GM12878 (cell line): ENCODE results near the gene XPO1. TPM values are rescaled to one million over a fixed set of nuclear protein-coding genes. Genes with fewer than 3 reads are reported as not detected.

Experiments used
- ATAC-seq: fragments of 200-7000 bp; cut with Tn5 transposase; 3 replicates; pipeline ENCODE4 v1.9.1; 2020; ENCODE audit warnings: mild to moderate bottlenecking, moderate library complexity
- BruUV-seq: library from RNA; stranded (reverse); fragments of 400-500 nt; replicated peaks from 2 replicates; lab custom pipeline; 2021; lab: Mats Ljungman, UMichigan
- CTCF ChIA-PET: fragments of 300-600 bp; sonication (Branson Sonifier 250); formaldehyde crosslinking; extraction: SDS; loops from one replicate; lab custom pipeline; 2021; ENCODE audit warnings: inconsistent platforms; lab: Yijun Ruan, JAX
- POLR2A ChIA-PET: fragments of 350-600 bp; formaldehyde crosslinking; extraction: SDS; loops from one replicate; lab custom pipeline; 2021; ENCODE audit warnings: inconsistent platforms; lab: Charles Lee
- RAD21 ChIA-PET: fragments of 300-600 bp; sonication (Branson Sonifier 250); formaldehyde crosslinking; loops from one replicate; lab custom pipeline; 2023; ENCODE audit warnings: antibody characterized with exemption; ENCODE audit not compliant: unreplicated experiment; lab: Charles Lee
- SMC1A ChIA-PET: fragments of 300-600 bp; sonication (Branson Sonifier 250); formaldehyde crosslinking; loops from one replicate; lab custom pipeline; 2023; ENCODE audit not compliant: unreplicated experiment, uncharacterized antibody; lab: Charles Lee
- DNase-seq: peaks from one replicate; pipeline ENCODE4 v3.0.0-alpha.2; 2011; ENCODE audit warnings: low read depth, low spot score
- FAIRE-seq: peaks from 3 replicates; lab custom pipeline; 2011; peaks lifted over from hg19 to GRCh38; lab: Jason Lieb, UNC
- H2AFZ ChIP-seq: 2 replicates; pipeline ENCODE4 v1.6.0; 2011; ENCODE audit warnings: low read depth, low read length, control low read depth; ENCODE audit not compliant: control insufficient read depth
- H3K27ac ChIP-seq: 2 replicates; pipeline ENCODE4 v1.5.1; 2011; ENCODE audit warnings: control low read depth; ENCODE audit not compliant: control insufficient read depth, insufficient read depth
- H3K27me3 ChIP-seq, 2 experiments: replicated peaks in 1 of 2; 2 replicates each; pipeline versions ENCODE4 v1.6.0 to v1.6.1; 2011; ENCODE audit warnings: low read length in 1 of 2; ENCODE audit not compliant: control insufficient read depth in 2 of 2, insufficient read depth in 2 of 2
- H3K36me3 ChIP-seq, 2 experiments: 2 replicates each; pipeline ENCODE4 v1.5.1; 2011; ENCODE audit warnings: low read length in 1 of 2; ENCODE audit not compliant: control insufficient read depth in 2 of 2, insufficient read depth in 2 of 2
- H3K4me1 ChIP-seq: 2 replicates; pipeline ENCODE4 v1.6.1; 2011; ENCODE audit warnings: mild to moderate bottlenecking, low read length, moderate library complexity, mixed read lengths; ENCODE audit not compliant: control insufficient read depth, insufficient read depth
- H3K4me2 ChIP-seq: 2 replicates; pipeline ENCODE4 v1.6.0; 2011; ENCODE audit warnings: control low read depth; ENCODE audit not compliant: control insufficient read depth, insufficient read depth
- H3K4me3 ChIP-seq: fragments of 200-600 bp; sonication (generic); 2 replicates; pipeline ENCODE4 v1.5.1; 2016
- H3K79me2 ChIP-seq: 2 replicates; pipeline ENCODE4 v1.6.0; 2011; ENCODE audit warnings: low read length; ENCODE audit not compliant: control insufficient read depth, insufficient read depth
- H3K9ac ChIP-seq: 2 replicates; pipeline ENCODE4 v1.8.0; 2011; ENCODE audit warnings: low read length, control low read depth, mixed read lengths; ENCODE audit not compliant: control insufficient read depth, insufficient read depth
- H3K9me3 ChIP-seq: replicated peaks from 3 replicates; pipeline ENCODE4 v1.5.1; 2011; ENCODE audit warnings: mild to moderate bottlenecking, low read length; ENCODE audit not compliant: control insufficient read depth, insufficient read depth
- H4K20me1 ChIP-seq: 2 replicates; pipeline ENCODE4 v1.6.0; 2011; ENCODE audit not compliant: control insufficient read depth, insufficient read depth
- CHD4 ChIP-seq: fragments of 200-600 bp; sonication (generic); IDR thresholded peaks from 2 replicates; pipeline ENCODE4 v1.6.1; 2016; ENCODE audit warnings: mild to moderate bottlenecking
- ESRRA ChIP-seq: IDR thresholded peaks from 2 replicates; pipeline ENCODE4 v1.6.1; 2012; ENCODE audit warnings: mild to moderate bottlenecking, low read length, improper control_type of control experiment
- IKZF1 ChIP-seq: fragments of 450-650 bp; conservative IDR thresholded peaks from 2 replicates; pipeline ENCODE4 v1.6.1; 2017; ENCODE audit warnings: antibody characterized with exemption, mild to moderate bottlenecking
- JUNB ChIP-seq: IDR thresholded peaks from 2 replicates; pipeline ENCODE4 v1.6.1; 2016; ENCODE audit warnings: antibody characterized with exemption, mild to moderate bottlenecking
- KAT2A ChIP-seq: conservative IDR thresholded peaks from 2 replicates; pipeline ENCODE4 v1.6.1; 2011; ENCODE audit warnings: low read depth, low read length; ENCODE audit not compliant: control insufficient read depth
- POU2F2 ChIP-seq: IDR thresholded peaks from 3 replicates; pipeline ENCODE4 v1.6.1; 2011; ENCODE audit warnings: low read depth, mild to moderate bottlenecking, low read length, borderline replicate concordance
- RELA ChIP-seq: fragments of 450-650 bp; IDR thresholded peaks from 2 replicates; pipeline ENCODE4 v1.8.0; 2014; ENCODE audit warnings: borderline replicate concordance; ENCODE audit not compliant: partially characterized antibody
- ZNF592 ChIP-seq: fragments of 450-650 bp; IDR thresholded peaks from 2 replicates; pipeline ENCODE4 v1.6.1; 2017; ENCODE audit warnings: mild to moderate bottlenecking, moderate library complexity
- WGBS: methylation state at CpG from one replicate; pipeline ENCODE4 v1.1.6; 2016; ENCODE audit warnings: low lambda C conversion rate; ENCODE audit not compliant: insufficient replicate concordance, insufficient coverage; ENCODE audit errors: missing lambda C conversion rate; 5-methylcytosine and 5-hydroxymethylcytosine counted together
- in situ Hi-C: fragments of 300-500 bp; cut with MboI; formaldehyde crosslinking; loops from 9 replicates; pipeline ENCODE4 v1.14.3; 2018; ENCODE audit warnings: mixed read lengths
- intact Hi-C: fragments of 100-400 bp; cut with micrococcal nuclease; formaldehyde crosslinking; loops from one replicate; pipeline ENCODE4 v1.14.2; 2022; ENCODE audit not compliant: unreplicated experiment
- polyA plus RNA-seq, 11 experiments: library from polyadenylated mRNA; depleted of rRNA in 4 of 11; unstranded in 6 of 11; stranded (reverse) in 5 of 11; fragments of >200 nt; fragmentation: Nextera tagmentation in 4 of 11; fragmentation: Illumina TruSeq in 1 of 11; extraction: Ambion mirVana in 4 of 11; extraction: Trizol in 1 of 11; gene quantifications; 1 replicate in 1 of 11; 2 replicates in 10 of 11; pipeline versions ENCODE4 v1.2.1 to v1.2.3, GENCODE V29; 2011 to 2016; ENCODE audit warnings: inconsistent platforms in 2 of 11, missing spikeins in 2 of 11, low read depth in 1 of 11
- total RNA-seq, 4 experiments: library from RNA; depleted of rRNA in 3 of 4; stranded (reverse); fragments of >200 nt in 3 of 4; fragmentation: Illumina TruSeq in 1 of 4; extraction: Trizol in 1 of 4; gene quantifications; 2 replicates each; pipeline versions ENCODE4 v1.2.1 to v1.2.3, GENCODE V29; 2013 to 2021
- TF ChIP-seq, protein P1 (sequence below): fragments of 450-650 bp; formaldehyde crosslinking; IDR thresholded peaks from 2 replicates; pipeline ENCODE4 v1.5.0; 2022; ENCODE audit warnings: mild to moderate bottlenecking, missing genetic modification characterization
- TF ChIP-seq, protein P2 (sequence below): IDR thresholded peaks from 2 replicates; pipeline ENCODE4 v1.6.1; 2012; ENCODE audit warnings: low read depth, low read length, improper control_type of control experiment

Gene XPO1
- total and polyA plus RNA-seq, 10 of the 15 experiments (the other 5 are each of a cell fraction or from before 2014, with no cell fraction given) = 57.3 to 216 (median 153) TPM

- CTCF ChIA-PET = interaction anchor here (0.6 to 6.8 kb wide), 5 partner anchors 17 to 45 kb away, joined by 3 to 44 read pairs (median 4); no protein-coding TSS in a partner anchor
Measured at GRCh38 chr2:61463769-61464475, 74.2 kb downstream of the XPO1 start.

More at GRCh38 chr2:61463769-61464475, 74.2 kb downstream of the XPO1 start:
- ChIA-PET SMC1A (interaction anchor here (0.8 to 7.2 kb wide), 8 partner anchors 9 to 71 kb away, joined by 3 to 74 read pairs (median 14); no protein-coding TSS in a partner anchor), RAD21 (interaction anchor here (0.8 to 2.7 kb wide), 5 partner anchors 14 to 71 kb away, joined by 3 to 14 read pairs (median 6); no protein-coding TSS in a partner anchor), POLR2A (interaction anchor here (0.7 to 2.1 kb wide), 6 partner anchors 9 to 74 kb away, joined by 3 to 6 read pairs (median 4); partner anchors contain the start of gene XPO1)
- no TSS peak for BruUV-seq
- Histone ChIP-seq H2AFZ (no peak overlapping the region), H3K36me3 (peaks cover 0 to 14% of the 10 kb centered on the region in 2 experiments; a peak in 2 of 4 replicates), H3K4me1 (peaks cover 3% of the 10 kb centered on the region; the same call in 1 of the 2 replicates), H3K4me2 (peak overlapping the region; percentile 75), H3K27ac (peak overlapping the region; percentile 30; the same call in 1 of the 2 replicates), H4K20me1 (no peaks in the 10 kb centered on the region), H3K9ac (no peak overlapping the region), H3K27me3 (no peaks in the 10 kb centered on the region), H3K4me3 (peak overlapping the region; percentile 55; the same call in 1 of the 2 replicates), H3K9me3 (no peaks in the 10 kb centered on the region), H3K79me2 (peaks cover 99% of the 10 kb centered on the region)
- in situ Hi-C loops = no loop called here
- WGBS = 33% methylated on average over 7 of the region's 7 CpGs
- intact Hi-C loops = loop anchor here (2.0 kb wide), 1 partner anchor 37 kb away; no protein-coding TSS in a partner anchor
- DNase-seq = no peak
- TF ChIP-seq ESRRA (no peak), IKZF1 (no peak), JUNB (no peak), KAT2A (no peak), RELA (no peak), CHD4 (no peak), POU2F2 (no peak), ZNF592 (no peak)
- TF ChIP-seq, protein P1, sequence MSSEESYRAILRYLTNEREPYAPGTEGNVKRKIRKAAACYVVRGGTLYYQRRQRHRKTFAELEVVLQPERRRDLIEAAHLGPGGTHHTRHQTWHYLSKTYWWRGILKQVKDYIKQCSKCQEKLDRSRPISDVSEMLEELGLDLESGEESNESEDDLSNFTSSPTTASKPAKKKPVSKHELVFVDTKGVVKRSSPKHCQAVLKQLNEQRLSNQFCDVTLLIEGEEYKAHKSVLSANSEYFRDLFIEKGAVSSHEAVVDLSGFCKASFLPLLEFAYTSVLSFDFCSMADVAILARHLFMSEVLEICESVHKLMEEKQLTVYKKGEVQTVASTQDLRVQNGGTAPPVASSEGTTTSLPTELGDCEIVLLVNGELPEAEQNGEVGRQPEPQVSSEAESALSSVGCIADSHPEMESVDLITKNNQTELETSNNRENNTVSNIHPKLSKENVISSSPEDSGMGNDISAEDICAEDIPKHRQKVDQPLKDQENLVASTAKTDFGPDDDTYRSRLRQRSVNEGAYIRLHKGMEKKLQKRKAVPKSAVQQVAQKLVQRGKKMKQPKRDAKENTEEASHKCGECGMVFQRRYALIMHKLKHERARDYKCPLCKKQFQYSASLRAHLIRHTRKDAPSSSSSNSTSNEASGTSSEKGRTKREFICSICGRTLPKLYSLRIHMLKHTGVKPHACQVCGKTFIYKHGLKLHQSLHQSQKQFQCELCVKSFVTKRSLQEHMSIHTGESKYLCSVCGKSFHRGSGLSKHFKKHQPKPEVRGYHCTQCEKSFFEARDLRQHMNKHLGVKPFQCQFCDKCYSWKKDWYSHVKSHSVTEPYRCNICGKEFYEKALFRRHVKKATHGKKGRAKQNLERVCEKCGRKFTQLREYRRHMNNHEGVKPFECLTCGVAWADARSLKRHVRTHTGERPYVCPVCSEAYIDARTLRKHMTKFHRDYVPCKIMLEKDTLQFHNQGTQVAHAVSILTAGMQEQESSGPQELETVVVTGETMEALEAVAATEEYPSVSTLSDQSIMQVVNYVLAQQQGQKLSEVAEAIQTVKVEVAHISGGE = no peak
- TF ChIP-seq, protein P2, sequence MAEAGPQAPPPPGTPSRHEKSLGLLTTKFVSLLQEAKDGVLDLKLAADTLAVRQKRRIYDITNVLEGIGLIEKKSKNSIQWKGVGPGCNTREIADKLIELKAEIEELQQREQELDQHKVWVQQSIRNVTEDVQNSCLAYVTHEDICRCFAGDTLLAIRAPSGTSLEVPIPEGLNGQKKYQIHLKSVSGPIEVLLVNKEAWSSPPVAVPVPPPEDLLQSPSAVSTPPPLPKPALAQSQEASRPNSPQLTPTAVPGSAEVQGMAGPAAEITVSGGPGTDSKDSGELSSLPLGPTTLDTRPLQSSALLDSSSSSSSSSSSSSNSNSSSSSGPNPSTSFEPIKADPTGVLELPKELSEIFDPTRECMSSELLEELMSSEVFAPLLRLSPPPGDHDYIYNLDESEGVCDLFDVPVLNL = no peak
- no peak for FAIRE-seq
- peak; percentile 21 for ATAC-seq
